Fibroblast of lung (primary cell): ENCODE measurements around the gene CTNNA2. TPM values are rescaled to one million over a fixed set of nuclear protein-coding genes. Genes with fewer than 3 reads are reported as not detected.

Source experiments
- DNase-seq, 2 donors: peaks; one replicate each; pipeline versions ENCODE4 v3.0.0 to v3.0.0-alpha.2; 2010; ENCODE audit warnings: low read depth in 2 of 2
- H2AFZ ChIP-seq: 2 replicates; pipeline ENCODE4 v1.5.1; 2012; ENCODE audit warnings: low read length, control low read depth, inconsistent platforms
- H3K27ac ChIP-seq: 2 replicates; pipeline ENCODE4 v1.5.1; 2011; ENCODE audit warnings: low read length, control low read depth; ENCODE audit not compliant: insufficient read depth
- H3K27me3 ChIP-seq: 2 replicates; pipeline ENCODE4 v1.5.1; 2011; ENCODE audit warnings: mild to moderate bottlenecking, low read length; ENCODE audit not compliant: control insufficient read depth, insufficient read depth
- H3K36me3 ChIP-seq: 2 replicates; pipeline ENCODE4 v1.5.1; 2011; ENCODE audit warnings: low read length; ENCODE audit not compliant: control insufficient read depth, insufficient read depth
- H3K4me1 ChIP-seq: 2 replicates; pipeline ENCODE4 v1.5.1; 2011; ENCODE audit warnings: low read length; ENCODE audit not compliant: control insufficient read depth, insufficient read depth; ENCODE audit errors: extremely low read depth
- H3K4me2 ChIP-seq: 2 replicates; pipeline ENCODE4 v1.5.1; 2011; ENCODE audit warnings: low read length, control low read depth; ENCODE audit not compliant: insufficient read depth; ENCODE audit errors: extremely low read depth
- H3K4me3 ChIP-seq, 4 experiments: fragments of 200-600 bp in 1 of 4; sonication (generic) in 1 of 4; replicated peaks in 1 of 4; 2 replicates each; pipeline ENCODE4 v1.5.1; 2011 to 2016; ENCODE audit warnings: low read length in 4 of 4, low read depth in 3 of 4, mild to moderate bottlenecking in 3 of 4, control low read depth in 2 of 4, inconsistent platforms in 1 of 4, mixed read lengths in 1 of 4; ENCODE audit not compliant: insufficient read depth in 1 of 4; ENCODE audit errors: control extremely low read depth in 1 of 4
- H3K79me2 ChIP-seq: 2 replicates; pipeline ENCODE4 v1.5.1; 2012; ENCODE audit warnings: mild to moderate bottlenecking, low read length, inconsistent platforms; ENCODE audit not compliant: control insufficient read depth, insufficient read depth
- H3K9ac ChIP-seq: 2 replicates; pipeline ENCODE4 v1.5.1; 2011; ENCODE audit warnings: mild to moderate bottlenecking, low read length, control low read depth; ENCODE audit not compliant: insufficient read depth
- H3K9me3 ChIP-seq: 2 replicates; pipeline ENCODE4 v1.5.1; 2012; ENCODE audit warnings: low read depth, low read length; ENCODE audit not compliant: control insufficient read depth, insufficient read depth
- H4K20me1 ChIP-seq: 2 replicates; pipeline ENCODE4 v1.5.1; 2011; ENCODE audit warnings: low read length; ENCODE audit not compliant: control insufficient read depth, insufficient read depth; ENCODE audit errors: extremely low read depth
- EZH2 ChIP-seq: IDR thresholded peaks from 2 replicates; pipeline ENCODE4 v1.5.1; 2012; ENCODE audit warnings: low read length, control low read depth, mild to moderate bottlenecking; ENCODE audit errors: missing control alignments
- polyA plus RNA-seq, 2 donors: library from polyadenylated mRNA; depleted of rRNA in 1 of 2; stranded (reverse) in 1 of 2; unstranded in 1 of 2; fragments of >200 nt; gene quantifications; 2 replicates each; pipeline ENCODE4 v1.2.1, GENCODE V29; 2011 to 2012; ENCODE audit warnings: missing spikeins in 1 of 2
- total RNA-seq: library from RNA; depleted of rRNA; stranded (reverse); fragments of >200 nt; gene quantifications from 2 replicates; pipeline ENCODE4 v1.2.1, GENCODE V29; 2014
- TF ChIP-seq, protein P1 (sequence below), 2 donors: IDR thresholded peaks in 1 of 2; conservative IDR thresholded peaks in 1 of 2; 1 replicate in 1 of 2; 2 replicates in 1 of 2; pipeline ENCODE4 v1.5.1; 2011 to 2012; ENCODE audit warnings: low read length in 2 of 2, control low read depth in 1 of 2, inconsistent platforms in 1 of 2, low read depth in 1 of 2, mild to moderate bottlenecking in 1 of 2

Gene CTNNA2
- total and polyA plus RNA-seq, 2 donors (not counting 1 experiment from before 2014, with no cell fraction given), result not detected

DNA sequence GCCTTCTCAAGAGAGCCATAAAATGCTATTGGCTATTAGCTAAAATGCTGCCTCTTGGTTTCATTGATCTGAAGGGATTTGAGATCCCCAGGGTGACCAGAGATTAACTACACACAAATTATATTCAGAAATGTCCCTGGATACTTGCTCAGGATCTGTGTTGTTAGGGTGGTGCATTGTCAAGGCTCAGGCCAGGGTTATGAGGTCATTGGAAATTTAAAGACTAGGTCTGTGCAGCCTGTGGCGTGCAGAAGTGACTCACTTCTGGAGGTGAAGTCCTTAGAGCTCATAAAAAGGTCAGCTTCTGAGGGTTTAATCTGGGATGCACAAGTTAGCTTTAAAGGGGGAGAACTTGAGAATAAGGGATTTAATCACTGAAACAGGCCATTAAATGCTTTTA is 768.2 kb downstream of the CTNNA2 start:
- Histone ChIP-seq H3K9me3 (no peaks in the 10 kb centered on the region), H2AFZ (no peak overlapping the region), H3K4me1 (no peaks in the 10 kb centered on the region), H3K9ac (no peak overlapping the region), H3K79me2 (no peaks in the 10 kb centered on the region), H3K36me3 (no peaks in the 10 kb centered on the region), H4K20me1 (no peaks in the 10 kb centered on the region), H3K27ac (no peak overlapping the region), H3K4me3 (no peak overlapping the region), H3K4me2 (no peak overlapping the region), H3K27me3 (no peaks in the 10 kb centered on the region)
- DNase-seq, result no peak
- TF ChIP-seq, protein P1, sequence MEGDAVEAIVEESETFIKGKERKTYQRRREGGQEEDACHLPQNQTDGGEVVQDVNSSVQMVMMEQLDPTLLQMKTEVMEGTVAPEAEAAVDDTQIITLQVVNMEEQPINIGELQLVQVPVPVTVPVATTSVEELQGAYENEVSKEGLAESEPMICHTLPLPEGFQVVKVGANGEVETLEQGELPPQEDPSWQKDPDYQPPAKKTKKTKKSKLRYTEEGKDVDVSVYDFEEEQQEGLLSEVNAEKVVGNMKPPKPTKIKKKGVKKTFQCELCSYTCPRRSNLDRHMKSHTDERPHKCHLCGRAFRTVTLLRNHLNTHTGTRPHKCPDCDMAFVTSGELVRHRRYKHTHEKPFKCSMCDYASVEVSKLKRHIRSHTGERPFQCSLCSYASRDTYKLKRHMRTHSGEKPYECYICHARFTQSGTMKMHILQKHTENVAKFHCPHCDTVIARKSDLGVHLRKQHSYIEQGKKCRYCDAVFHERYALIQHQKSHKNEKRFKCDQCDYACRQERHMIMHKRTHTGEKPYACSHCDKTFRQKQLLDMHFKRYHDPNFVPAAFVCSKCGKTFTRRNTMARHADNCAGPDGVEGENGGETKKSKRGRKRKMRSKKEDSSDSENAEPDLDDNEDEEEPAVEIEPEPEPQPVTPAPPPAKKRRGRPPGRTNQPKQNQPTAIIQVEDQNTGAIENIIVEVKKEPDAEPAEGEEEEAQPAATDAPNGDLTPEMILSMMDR (conservative IDR thresholded peaks at IDR 0.05 in 1 of 2, IDR thresholded peaks at IDR 0.05 in 1 of 2; ENCODE audit: low read depth in 1 of 2, low read length in 2 of 2), result no peak
- TF ChIP-seq EZH2, result no peak

GRCh38 chr2:80288576-80288975 is 775.7 kb downstream of the CTNNA2 start:
- Histone ChIP-seq H3K79me2 (no peaks in the 10 kb centered on the region), H4K20me1 (no peaks in the 10 kb centered on the region), H3K27me3 (no peaks in the 10 kb centered on the region), H3K9ac (no peak overlapping the region), H3K9me3 (no peaks in the 10 kb centered on the region), H3K4me1 (no peaks in the 10 kb centered on the region), H3K27ac (no peak overlapping the region), H2AFZ (no peak overlapping the region), H3K4me3 (no peak overlapping the region), H3K36me3 (no peaks in the 10 kb centered on the region), H3K4me2 (no peak overlapping the region)
- DNase-seq, result peak in 1 of 2 donors; percentile 14
- TF ChIP-seq, protein P1 (conservative IDR thresholded peaks at IDR 0.05 in 1 of 2, IDR thresholded peaks at IDR 0.05 in 1 of 2; ENCODE audit: low read depth in 1 of 2, low read length in 2 of 2), result peak; percentile 29 to 32
- TF ChIP-seq EZH2, result no peak

GRCh38 chr2:80291656-80292055 is 778.8 kb downstream of the CTNNA2 start:
- TF ChIP-seq, protein P1 (conservative IDR thresholded peaks at IDR 0.05 in 1 of 2, IDR thresholded peaks at IDR 0.05 in 1 of 2; ENCODE audit: low read depth in 1 of 2, low read length in 2 of 2), result no peak
- no peak for TF ChIP-seq EZH2
- Histone ChIP-seq H4K20me1 (no peaks in the 10 kb centered on the region), H3K79me2 (no peaks in the 10 kb centered on the region), H3K27me3 (no peaks in the 10 kb centered on the region), H3K27ac (no peak overlapping the region), H3K36me3 (no peaks in the 10 kb centered on the region), H3K4me3 (no peak overlapping the region), H3K9me3 (no peaks in the 10 kb centered on the region), H2AFZ (no peak overlapping the region), H3K4me1 (no peaks in the 10 kb centered on the region), H3K4me2 (no peak overlapping the region), H3K9ac (no peak overlapping the region)
- no peak for DNase-seq
